Esophagus muscularis mucosa (tissue), 4 donors: Measurements from ENCODE around the gene PACRG. TPM values are rescaled to one million over a fixed set of nuclear protein-coding genes. Genes with fewer than 3 reads are reported as not detected.
A peak's percentile ranks its signal among the peaks of the same experiment; 100 is the strongest.
"Not testable (repeated sequence)": the region's sequence is repeated elsewhere in the genome, so short reads cannot be mapped to it uniquely, and the experiment has no call there.

Experiments used
- DNase-seq: peaks from one replicate; pipeline ENCODE4 v3.0.0-alpha.2; 2017; ENCODE audit errors: extremely low spot score
- H3K27ac ChIP-seq, 4 donors: fragments of 200-600 bp; sonication (generic); replicated peaks in 1 of 4; 1 replicate in 3 of 4; 2 replicates in 1 of 4; pipeline ENCODE4 v1.5.1; 2016 to 2019; ENCODE audit warnings: mild to moderate bottlenecking in 1 of 4
- H3K27me3 ChIP-seq, 4 donors: fragments of 200-600 bp; sonication (generic); one replicate each; pipeline versions ENCODE4 v1.5.1 to v1.6.0; 2016 to 2019
- H3K36me3 ChIP-seq, 4 donors: fragments of 200-600 bp; sonication (generic); one replicate each; pipeline ENCODE4 v1.5.1; 2016 to 2019
- H3K4me1 ChIP-seq, 4 donors: fragments of 200-600 bp; sonication (generic); one replicate each; pipeline ENCODE4 v1.5.1; 2016 to 2019
- H3K4me3 ChIP-seq, 4 donors: fragments of 200-600 bp; sonication (generic); 1 replicate in 2 of 4; 2 replicates in 2 of 4; pipeline ENCODE4 v1.5.1; 2016 to 2019; ENCODE audit warnings: mild to moderate bottlenecking in 4 of 4, moderate library complexity in 1 of 4
- H3K9me3 ChIP-seq, 4 donors: fragments of 200-600 bp; sonication (generic); 1 replicate in 3 of 4; 2 replicates in 1 of 4; pipeline ENCODE4 v1.5.1; 2016 to 2019
- CTCF ChIP-seq, 3 experiments: fragments of 200-600 bp in 2 of 3; fragments of 450-650 bp in 1 of 3; sonication (generic) in 2 of 3; IDR thresholded peaks; one replicate each; pipeline ENCODE4 v1.5.1; 2017 to 2019; ENCODE audit warnings: antibody characterized with exemption in 3 of 3, mild to moderate bottlenecking in 2 of 3, moderate library complexity in 1 of 3
- EP300 ChIP-seq: sonication (generic); formaldehyde crosslinking; IDR thresholded peaks from one replicate; pipeline ENCODE4 v1.6.1; 2017; ENCODE audit warnings: antibody characterized with exemption
- POLR2A ChIP-seq: fragments of 450-650 bp; IDR thresholded peaks from one replicate; pipeline ENCODE4 v1.6.1; 2017; ENCODE audit warnings: antibody characterized with exemption, moderate library complexity, mild to moderate bottlenecking, low read depth
- POLR2AphosphoS5 ChIP-seq, 2 donors: sonication (generic); formaldehyde crosslinking; IDR thresholded peaks; one replicate each; pipeline ENCODE4 v1.6.1; 2017; ENCODE audit warnings: antibody characterized with exemption in 2 of 2
- WGBS: methylation state at CpG from one replicate; pipeline ENCODE4 v1.1.5; 2018; 5-methylcytosine and 5-hydroxymethylcytosine counted together
- intact Hi-C: fragments of 100-400 bp; cut with DNase I; formaldehyde crosslinking; loops from one replicate; pipeline ENCODE4 v1.15.1; 2023
- total RNA-seq, 4 donors: library from RNA; depleted of rRNA; stranded (reverse); fragments of >200 nt; gene quantifications; one replicate each; pipeline versions ENCODE4 v1.1.0 to v1.2.1, GENCODE V29; 2016

PACRG gene
- 1 to 10 TPM in 3 of 4 donors, not detected in 1; 1.3 to 3.5 (median 1.8) TPM for total RNA-seq

GRCh38 chr6:162727322-162728182 lies at the start of gene PACRG, which contains the start of gene PRKN:
PACRG (plus strand) TSS chr6:162727974.
PRKN (minus strand) TSS chr6:162727766.
- peak; percentile 99 for DNase-seq
- Histone ChIP-seq H3K27me3 (no peaks in the 10 kb centered on the region), H3K9me3 (peaks cover 0 to 9% (median 3%) of the 10 kb centered on the region in 4 donors), H3K36me3 (no peaks in the 10 kb centered on the region), H3K27ac (peak within 1 kb of the TSS; percentile 85 to 92 (median 89)), H3K4me3 (peak within 1 kb of the TSS; percentile 92 to 100 (median 96)), H3K4me1 (peaks cover 15 to 17% (median 15%) of the 10 kb centered on the region in 4 donors)
- intact Hi-C loops = no loop called here
- under 1% methylated on average over 39 of the region's 84 CpGs for WGBS
- TF ChIP-seq POLR2AphosphoS5 (IDR thresholded peaks at IDR 0.05) (peak; percentile 89 to 91), EP300 (no peak), POLR2A (peak; percentile 38)

GRCh38 chr6:162678896-162679295 lies 48.9 kb upstream of the PACRG start:
- DNase-seq, intact Hi-C loops, H3K9me3 ChIP-seq, H3K36me3 ChIP-seq, H3K27ac ChIP-seq, H3K4me3 ChIP-seq, H3K4me1 ChIP-seq, H3K27me3 ChIP-seq: not testable (repeated sequence)
- WGBS = 90% methylated on average over 7 of the region's 7 CpGs

- no peaks in the 10 kb centered on the region for H3K27me3 ChIP-seq
- no peaks in the 10 kb centered on the region for H3K36me3 ChIP-seq
- intact Hi-C loops = no loop called here
- H3K4me3 ChIP-seq = no peak overlapping the region
- H3K9me3 ChIP-seq = no peaks in the 10 kb centered on the region
- TF ChIP-seq POLR2A = no peak
- no peak for TF ChIP-seq EP300
- no peak for TF ChIP-seq POLR2AphosphoS5 (IDR thresholded peaks at IDR 0.05)
- peaks cover 0 to 8% (median 6%) of the 10 kb centered on the region in 4 donors for H3K4me1 ChIP-seq
- WGBS = 84% methylated on average over 1 of the region's 1 CpG
- H3K27ac ChIP-seq = no peak overlapping the region
- no peak for DNase-seq
These were observed 48.1 kb upstream of the PACRG start for GRCh38 chr6:162679681-162680080.

- no peak overlapping the region for H3K4me3 ChIP-seq
- H3K27me3 ChIP-seq = no peaks in the 10 kb centered on the region
- H3K36me3 ChIP-seq = no peaks in the 10 kb centered on the region
- TF ChIP-seq POLR2AphosphoS5 (IDR thresholded peaks at IDR 0.05) (no peak), EP300 (no peak), POLR2A (no peak), CTCF (IDR thresholded peaks at IDR 0.05) (no peak)
- no peak for DNase-seq
- peaks cover 0 to 8% (median 6%) of the 10 kb centered on the region in 4 donors for H3K4me1 ChIP-seq
- no peak overlapping the region for H3K27ac ChIP-seq
- H3K9me3 ChIP-seq = no peaks in the 10 kb centered on the region
- intact Hi-C loops = no loop called here
These were observed 47.4 kb upstream of the PACRG start for GRCh38 chr6:162680367-162680766.

- Histone ChIP-seq H3K4me1 (peaks cover 0 to 8% (median 6%) of the 10 kb centered on the region in 4 donors), H3K9me3 (no peaks in the 10 kb centered on the region), H3K27me3 (no peaks in the 10 kb centered on the region), H3K4me3 (no peak overlapping the region), H3K36me3 (no peaks in the 10 kb centered on the region), H3K27ac (no peak overlapping the region)
- intact Hi-C loops = no loop called here
- 86% methylated on average over 4 of the region's 4 CpGs for WGBS
- no peak for DNase-seq
- no peak for TF ChIP-seq CTCF (IDR thresholded peaks at IDR 0.05)
These were observed 46.9 kb upstream of the PACRG start for GRCh38 chr6:162680871-162681270.

GRCh38 chr6:162681447-162681846 lies 46.3 kb upstream of the PACRG start:
- intact Hi-C loops = no loop called here
- Histone ChIP-seq H3K4me3 (no peak overlapping the region), H3K27me3 (no peaks in the 10 kb centered on the region), H3K36me3 (no peaks in the 10 kb centered on the region), H3K4me1 (peaks cover 0 to 8% (median 6%) of the 10 kb centered on the region in 4 donors), H3K27ac (no peak overlapping the region), H3K9me3 (no peaks in the 10 kb centered on the region)
- 88% methylated on average over 1 of the region's 1 CpG for WGBS
- TF ChIP-seq CTCF (IDR thresholded peaks at IDR 0.05) (no peak), POLR2A (no peak), EP300 (no peak), POLR2AphosphoS5 (IDR thresholded peaks at IDR 0.05) (no peak)
- no peak for DNase-seq
